ENCODE results near the gene HLA-DQB2.

The HLA-DQB2 gene

GRCh38 chr6:32799168-32799567 is 35.8 kb upstream of the HLA-DQB2 start:
- H3K27me3 ChIP-seq, result peaks cover 65% of the 10 kb centered on the region

GRCh38 chr6:32796848-32797776 is 33.8 kb upstream of the HLA-DQB2 start:
- no peaks in the 10 kb centered on the region; the same call in 1 of the 2 replicates for H3K4me1 ChIP-seq
- H3K9me3 ChIP-seq, result no peaks in the 10 kb centered on the region
- H3K27me3 ChIP-seq, result peaks cover 65% of the 10 kb centered on the region
- peak; percentile 77 for TF ChIP-seq CTCF (IDR thresholded peaks at IDR 0.05; ENCODE audit: low read depth, low read length)
- DNase-seq, result peak; percentile 64
- H3K36me3 ChIP-seq, result no peaks in the 10 kb centered on the region
- H3K4me3 ChIP-seq (ENCODE audit: low read depth, low read length), result no peak overlapping the region

More at GRCh38 chr6:32799168-32799567, 35.8 kb upstream of the HLA-DQB2 start:
- TF ChIP-seq CTCF (IDR thresholded peaks at IDR 0.05; ENCODE audit: low read depth, low read length), result no peak
- no peak for DNase-seq
- Histone ChIP-seq H3K9me3 (no peaks in the 10 kb centered on the region), H3K36me3 (no peaks in the 10 kb centered on the region), H3K4me1 (no peaks in the 10 kb centered on the region; the same call in 1 of the 2 replicates), H3K4me3 (ENCODE audit: low read depth, low read length) (no peak overlapping the region)

GRCh38 chr6:32794510-32794909 is 31.2 kb upstream of the HLA-DQB2 start:
- TF ChIP-seq CTCF (IDR thresholded peaks at IDR 0.05; ENCODE audit: low read depth, low read length), result no peak
- Histone ChIP-seq H3K4me3 (ENCODE audit: low read depth, low read length) (no peak overlapping the region), H3K4me1 (no peaks in the 10 kb centered on the region; the same call in 1 of the 2 replicates)

GRCh38 chr6:32792901-32793435 is 29.6 kb upstream of the HLA-DQB2 start:
- H3K4me3 ChIP-seq (ENCODE audit: low read depth, low read length), result no peak overlapping the region
- peaks cover 75% of the 10 kb centered on the region for H3K27me3 ChIP-seq
- no peaks in the 10 kb centered on the region; the same call in 1 of the 2 replicates for H3K4me1 ChIP-seq
- H3K9me3 ChIP-seq, result no peaks in the 10 kb centered on the region
- no peak for DNase-seq
- no peaks in the 10 kb centered on the region for H3K36me3 ChIP-seq
- no peak for TF ChIP-seq CTCF (IDR thresholded peaks at IDR 0.05; ENCODE audit: low read depth, low read length)

More at GRCh38 chr6:32794510-32794909, 31.2 kb upstream of the HLA-DQB2 start:
- H3K9me3 ChIP-seq, result no peaks in the 10 kb centered on the region
- H3K27me3 ChIP-seq, result peaks cover 72% of the 10 kb centered on the region
- H3K36me3 ChIP-seq, result no peaks in the 10 kb centered on the region
- no peak for DNase-seq

- peaks cover 73% of the 10 kb centered on the region for H3K27me3 ChIP-seq
- no peak for TF ChIP-seq CTCF (IDR thresholded peaks at IDR 0.05; ENCODE audit: low read depth, low read length)
- no peaks in the 10 kb centered on the region for H3K4me1 ChIP-seq
- DNase-seq, result no peak
- no peak overlapping the region for H3K4me3 ChIP-seq (ENCODE audit: low read depth, low read length)
- no peaks in the 10 kb centered on the region for H3K36me3 ChIP-seq
- no peaks in the 10 kb centered on the region for H3K9me3 ChIP-seq
Measured at GRCh38 chr6:32790306-32790705, 27.0 kb upstream of the HLA-DQB2 start.
